Ishikawa (cell line): ENCODE measurements around the gene APOD.

ENCODE experiments used
- CEBPB ChIP-seq: IDR thresholded peaks from 2 replicates; pipeline ENCODE4 v1.6.1; 2012
- EP300 ChIP-seq: IDR thresholded peaks from 2 replicates; pipeline ENCODE4 v1.6.1; 2012; ENCODE audit warnings: borderline replicate concordance
- RAD21 ChIP-seq: IDR thresholded peaks from 2 replicates; pipeline ENCODE4 v1.6.1; 2012; ENCODE audit warnings: low read depth
- REST ChIP-seq: IDR thresholded peaks from 2 replicates; pipeline ENCODE4 v1.6.1; 2012; ENCODE audit warnings: low read depth, mild to moderate bottlenecking
- TAF1 ChIP-seq: IDR thresholded peaks from 2 replicates; pipeline ENCODE4 v1.6.1; 2012; ENCODE audit warnings: low read depth, mild to moderate bottlenecking

DNA sequence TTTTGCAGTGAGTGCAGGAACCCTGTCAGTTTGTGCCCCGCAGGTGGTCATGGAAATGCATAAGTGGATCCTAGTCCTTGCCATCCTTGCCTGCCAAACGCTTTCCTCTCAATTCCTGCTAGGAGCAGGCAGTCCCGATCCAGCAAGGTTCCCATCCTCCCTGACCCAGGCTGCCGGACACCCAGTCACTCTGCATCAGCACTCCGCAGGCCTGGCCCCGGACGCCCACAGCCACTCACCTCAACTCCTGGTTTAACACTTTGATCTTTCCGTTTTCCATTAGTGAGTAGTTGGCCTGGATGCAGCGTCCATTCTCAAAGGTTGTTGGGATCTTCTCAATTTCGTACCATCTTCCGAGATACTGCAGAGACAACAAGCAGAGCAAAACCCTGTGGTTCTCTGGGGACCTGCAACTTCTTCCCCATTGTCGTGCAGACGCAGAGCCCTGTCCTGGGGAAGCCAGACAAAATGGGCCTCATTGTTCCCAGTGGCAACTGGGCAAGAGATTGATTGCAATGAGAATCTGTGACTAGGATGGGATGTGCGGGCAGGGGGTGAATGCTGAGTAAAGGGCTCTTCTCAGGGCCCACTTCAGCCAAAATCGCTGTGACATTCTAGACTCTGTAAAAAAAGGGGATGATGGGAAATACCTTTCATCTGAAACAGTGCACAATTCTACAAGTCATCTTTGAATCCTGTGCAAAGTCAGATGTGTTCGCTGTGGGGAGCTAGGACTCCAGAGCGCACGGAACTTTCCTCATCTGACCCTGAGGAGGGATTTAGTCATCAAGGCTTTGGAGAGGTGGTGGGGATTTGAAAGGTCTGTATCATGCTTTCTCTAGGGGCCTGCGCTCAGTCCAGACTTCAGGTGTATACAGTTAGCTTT is 9.9 kb downstream of the APOD start:
- TF ChIP-seq RAD21, result no peak
- TF ChIP-seq EP300, result no peak
- TF ChIP-seq REST, result no peak
- TF ChIP-seq CEBPB, result no peak
- TF ChIP-seq TAF1, result no peak
